PC-3 (cell line): ENCODE results near the gene ZNF423.

Source experiments
- CTCF ChIP-seq: fragments of 300-600 bp; sonication (generic); conservative IDR thresholded peaks from 2 replicates; pipeline ENCODE4 v1.5.1; 2017; ENCODE audit warnings: antibody characterized with exemption, low read depth, mild to moderate bottlenecking, low read length
- EZH2 ChIP-seq: fragments of 300-600 bp; sonication (generic); IDR thresholded peaks from one replicate; pipeline ENCODE4 v1.6.1; 2017; ENCODE audit warnings: antibody characterized with exemption, mild to moderate bottlenecking, low read length; ENCODE audit not compliant: unreplicated experiment
- EZH2phosphoT487 ChIP-seq: fragments of 300-600 bp; sonication (generic); IDR thresholded peaks from 2 replicates; pipeline ENCODE4 v1.6.1; 2018; ENCODE audit warnings: mild to moderate bottlenecking, antibody characterized with exemption, low read length, borderline replicate concordance

GRCh38 chr16:49800876-49801275 is 55.0 kb downstream of the ZNF423 start:
- no peak for TF ChIP-seq CTCF
- TF ChIP-seq EZH2: no peak
- TF ChIP-seq EZH2phosphoT487: no peak
